SH-SY5Y (cell line): ENCODE results near the gene FAM111A.

Experiments
- GATA2 ChIP-seq: IDR thresholded peaks from 2 replicates; pipeline ENCODE4 v1.6.1; 2011; ENCODE audit warnings: mild to moderate bottlenecking, low read depth, low read length
- GATA3 ChIP-seq: IDR thresholded peaks from 2 replicates; pipeline ENCODE4 v1.6.1; 2011; ENCODE audit warnings: low read depth, mild to moderate bottlenecking, low read length, moderate library complexity

The FAM111A gene

GRCh38 chr11:59185386-59185945 lies 42.8 kb downstream of the FAM111A start:
- TF ChIP-seq GATA2 (no peak), GATA3 (no peak)

GRCh38 chr11:59186130-59186594 lies 43.5 kb downstream of the FAM111A start:
- TF ChIP-seq GATA2 (no peak), GATA3 (no peak)

- TF ChIP-seq GATA3 (no peak), GATA2 (no peak)
These were observed 44.4 kb downstream of the FAM111A start for GRCh38 chr11:59187035-59187434.

- no peak for TF ChIP-seq GATA2
- no peak for TF ChIP-seq GATA3
These were observed 44.9 kb downstream of the FAM111A start for GRCh38 chr11:59187587-59187986.

- TF ChIP-seq GATA2 (no peak), GATA3 (no peak)
These were observed 46.3 kb downstream of the FAM111A start for GRCh38 chr11:59188954-59189353.

- TF ChIP-seq GATA2: no peak
- no peak for TF ChIP-seq GATA3
These were observed 47.3 kb downstream of the FAM111A start for GRCh38 chr11:59189986-59190385.

GRCh38 chr11:59191095-59191494 lies 48.4 kb downstream of the FAM111A start:
- no peak for TF ChIP-seq GATA2
- TF ChIP-seq GATA3: no peak

GRCh38 chr11:59191890-59192289 lies 49.2 kb downstream of the FAM111A start:
- TF ChIP-seq GATA2 (no peak), GATA3 (no peak)

- TF ChIP-seq GATA2 (no peak), GATA3 (no peak)
These were observed 49.9 kb downstream of the FAM111A start for GRCh38 chr11:59192446-59193020.

- TF ChIP-seq GATA3: no peak
- TF ChIP-seq GATA2: no peak
These were observed 51.0 kb downstream of the FAM111A start for GRCh38 chr11:59193587-59194130.

- no peak for TF ChIP-seq GATA2
- no peak for TF ChIP-seq GATA3
These were observed 52.9 kb downstream of the FAM111A start for GRCh38 chr11:59195586-59195985.

GRCh38 chr11:59196777-59197176 lies 54.1 kb downstream of the FAM111A start:
- no peak for TF ChIP-seq GATA2
- no peak for TF ChIP-seq GATA3

GRCh38 chr11:59197991-59198390 lies 55.3 kb downstream of the FAM111A start:
- TF ChIP-seq GATA2 (no peak), GATA3 (no peak)

GRCh38 chr11:59198726-59199125 lies 56.1 kb downstream of the FAM111A start:
- no peak for TF ChIP-seq GATA2
- TF ChIP-seq GATA3: no peak
